Neutrophil (primary cell): ENCODE measurements around the gene GDPD4.

Source experiments
- H3K27ac ChIP-seq: fragments of 200-600 bp; sonication (generic); 2 replicates; pipeline ENCODE4 v1.5.1; 2016; ENCODE audit warnings: mild to moderate bottlenecking, moderate library complexity
- H3K27me3 ChIP-seq: fragments of 200-600 bp; sonication (generic); 2 replicates; pipeline ENCODE4 v1.6.0; 2016; ENCODE audit warnings: mild to moderate bottlenecking
- H3K36me3 ChIP-seq: fragments of 200-600 bp; sonication (generic); 2 replicates; pipeline ENCODE4 v1.5.1; 2017
- H3K4me1 ChIP-seq, 2 experiments: fragments of 200-600 bp in 1 of 2; sonication (generic) in 1 of 2; 1 replicate in 1 of 2; 2 replicates in 1 of 2; pipeline versions ENCODE4 v1.5.1 to v1.6.1; 2013 to 2016; ENCODE audit warnings: low read depth in 1 of 2, low read length in 1 of 2, mild to moderate bottlenecking in 1 of 2, moderate library complexity in 1 of 2; ENCODE audit not compliant: control insufficient read depth in 1 of 2, insufficient read depth in 1 of 2
- H3K4me3 ChIP-seq, 2 experiments: fragments of 200-600 bp in 1 of 2; sonication (generic) in 1 of 2; 1 replicate in 1 of 2; 2 replicates in 1 of 2; pipeline ENCODE4 v1.5.1; 2013 to 2016; ENCODE audit warnings: low read depth in 1 of 2, low read length in 1 of 2, mild to moderate bottlenecking in 1 of 2, moderate library complexity in 1 of 2
- H3K9me3 ChIP-seq: fragments of 200-600 bp; sonication (generic); 2 replicates; pipeline ENCODE4 v1.5.1; 2016
- CTCF ChIP-seq: fragments of 200-600 bp; sonication (generic); IDR thresholded peaks from 2 replicates; pipeline ENCODE4 v1.5.1; 2016; ENCODE audit warnings: antibody characterized with exemption

GDPD4 gene

GRCh38 chr11:77189588-77190210 is 111.8 kb downstream of the GDPD4 start:
- H3K4me3 ChIP-seq, result no peak overlapping the region
- no peaks in the 10 kb centered on the region for H3K27me3 ChIP-seq
- H3K4me1 ChIP-seq, result no peaks in the 10 kb centered on the region
- H3K9me3 ChIP-seq, result no peaks in the 10 kb centered on the region
- no peak for TF ChIP-seq CTCF
- H3K27ac ChIP-seq, result no peak overlapping the region
- no peaks in the 10 kb centered on the region for H3K36me3 ChIP-seq

DNA sequence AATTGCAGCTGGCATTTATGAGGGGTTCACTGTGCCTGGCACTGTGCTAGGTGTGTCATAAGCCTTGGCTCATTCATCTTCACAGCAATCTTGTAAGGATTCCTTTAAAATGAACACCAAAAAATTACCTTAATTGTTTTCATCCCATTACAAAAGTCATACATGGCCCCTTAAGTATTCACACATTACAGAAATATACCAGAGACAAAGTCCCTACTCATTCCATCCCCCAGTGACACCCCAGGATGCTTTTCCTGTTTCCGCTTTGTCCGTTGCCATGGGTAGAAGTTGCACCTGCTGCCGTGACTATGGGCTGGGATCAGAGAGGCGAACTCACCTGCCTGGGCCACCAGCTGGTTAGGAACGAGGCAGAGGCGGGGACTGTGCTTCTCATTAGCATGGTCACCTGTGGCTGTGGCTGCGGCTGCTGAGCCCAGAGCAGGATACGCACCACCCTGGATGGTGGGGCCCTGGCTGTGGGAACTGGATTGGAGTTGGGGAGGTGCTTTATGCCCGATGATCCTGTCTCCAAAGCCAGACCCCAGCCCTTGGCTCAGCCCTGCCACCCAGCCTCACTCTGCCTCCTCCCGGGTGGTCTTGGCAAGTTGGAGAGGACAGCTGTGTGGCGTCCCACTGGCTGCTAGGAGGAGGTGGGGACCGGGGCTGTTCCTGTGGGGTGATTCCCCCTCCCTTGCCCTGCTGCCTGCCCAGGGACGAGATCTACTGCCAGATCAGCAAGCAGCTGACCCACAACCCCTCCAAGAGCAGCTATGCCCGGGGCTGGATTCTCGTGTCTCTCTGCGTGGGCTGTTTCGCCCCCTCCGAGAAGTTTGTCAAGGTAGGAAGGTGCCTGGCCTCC is 112.6 kb downstream of the GDPD4 start:
- H3K4me3 ChIP-seq, result no peak overlapping the region
- H3K27me3 ChIP-seq, result no peaks in the 10 kb centered on the region
- no peaks in the 10 kb centered on the region for H3K9me3 ChIP-seq
- H3K27ac ChIP-seq, result no peak overlapping the region
- no peak for TF ChIP-seq CTCF
- no peaks in the 10 kb centered on the region for H3K4me1 ChIP-seq
- no peaks in the 10 kb centered on the region for H3K36me3 ChIP-seq

GRCh38 chr11:77187776-77188632 is 113.5 kb downstream of the GDPD4 start:
- no peaks in the 10 kb centered on the region for H3K27me3 ChIP-seq
- H3K4me1 ChIP-seq, result no peaks in the 10 kb centered on the region
- no peak overlapping the region for H3K27ac ChIP-seq
- H3K36me3 ChIP-seq, result no peaks in the 10 kb centered on the region
- H3K4me3 ChIP-seq, result no peak overlapping the region
- no peak for TF ChIP-seq CTCF
- H3K9me3 ChIP-seq, result no peaks in the 10 kb centered on the region

GRCh38 chr11:77187111-77187750 is 114.3 kb downstream of the GDPD4 start:
- Histone ChIP-seq H3K4me1 (no peaks in the 10 kb centered on the region), H3K27ac (no peak overlapping the region), H3K4me3 (no peak overlapping the region), H3K36me3 (no peaks in the 10 kb centered on the region), H3K27me3 (no peaks in the 10 kb centered on the region), H3K9me3 (no peaks in the 10 kb centered on the region)
- no peak for TF ChIP-seq CTCF

DNA sequence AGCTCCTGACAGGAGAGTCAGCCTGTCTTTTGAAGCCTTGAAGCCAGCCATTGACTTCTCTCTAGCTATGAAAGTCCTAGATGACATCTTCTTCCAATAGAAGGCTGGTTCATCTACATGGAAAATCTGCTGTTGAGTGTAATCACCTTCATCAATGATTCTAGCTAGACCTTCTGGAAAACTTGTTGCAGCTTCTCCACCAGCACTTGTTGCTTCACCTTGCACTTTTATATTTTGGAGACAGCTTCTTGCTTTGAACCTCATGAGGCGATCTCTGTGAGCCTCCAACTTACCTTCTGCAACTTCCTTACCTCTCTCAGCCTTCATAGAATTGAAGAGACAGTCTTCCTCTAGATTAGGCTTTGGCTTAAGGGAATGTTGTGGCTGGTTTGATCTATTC is 115.2 kb downstream of the GDPD4 start:
- H3K27me3 ChIP-seq, result no peaks in the 10 kb centered on the region
- TF ChIP-seq CTCF, result no peak
- H3K9me3 ChIP-seq, result no peaks in the 10 kb centered on the region
- no peaks in the 10 kb centered on the region for H3K36me3 ChIP-seq
- H3K27ac ChIP-seq, result no peak overlapping the region
- no peak overlapping the region for H3K4me3 ChIP-seq
- no peaks in the 10 kb centered on the region for H3K4me1 ChIP-seq
